HepG2 (cell line): ENCODE measurements around the gene CADPS. TPM values are rescaled to one million over a fixed set of nuclear protein-coding genes. Genes with fewer than 3 reads are reported as not detected.

Source experiments
- ATAC-seq: fragments of 200-7000 bp; cut with Tn5 transposase; 3 replicates; pipeline ENCODE4 v1.9.1; 2020; ENCODE audit warnings: mild to moderate bottlenecking, moderate library complexity
- BruUV-seq: library from RNA; stranded (reverse); fragments of 400-500 nt; replicated peaks from 2 replicates; lab custom pipeline; 2021; lab: Mats Ljungman, UMichigan
- CTCF ChIA-PET: fragments of 300-600 bp; formaldehyde crosslinking; extraction: SDS; loops from one replicate; lab custom pipeline; 2021; ENCODE audit warnings: low total read pairs, inconsistent platforms, low intra/inter-chr PET ratio; lab: Yijun Ruan, JAX
- POLR2A ChIA-PET: fragments of 350-600 bp; sonication (Branson Sonifier 250); formaldehyde crosslinking; loops from one replicate; lab custom pipeline; 2020; ENCODE audit warnings: antibody characterized with exemption, inconsistent platforms; lab: Yijun Ruan, JAX
- DNase-seq: peaks from one replicate; pipeline ENCODE4 v3.0.0-alpha.2; 2015; ENCODE audit warnings: low spot score
- FAIRE-seq: peaks from 3 replicates; lab custom pipeline; 2011; peaks lifted over from hg19 to GRCh38; lab: Jason Lieb, UNC
- H2AFZ ChIP-seq: one replicate; pipeline ENCODE4 v1.6.1; 2011; ENCODE audit warnings: low read length, inconsistent platforms
- H3K27ac ChIP-seq: fragments of 300-600 bp; 3 replicates; pipeline ENCODE4 v1.8.0; 2011; ENCODE audit warnings: mixed run types, mild to moderate bottlenecking, mixed read lengths, low read length, inconsistent platforms; ENCODE audit not compliant: insufficient read depth; ENCODE audit errors: extremely low read length
- H3K27me3 ChIP-seq, 2 experiments: fragments of 200-600 bp in 1 of 2; 2 replicates in 1 of 2; 3 replicates in 1 of 2; pipeline versions ENCODE4 v1.6.0 to v1.8.0; 2011; ENCODE audit warnings: low read length in 2 of 2, mild to moderate bottlenecking in 2 of 2, moderate library complexity in 2 of 2, inconsistent platforms in 1 of 2; ENCODE audit not compliant: insufficient read depth in 2 of 2, control insufficient read depth in 1 of 2
- H3K36me3 ChIP-seq, 2 experiments: fragments of 200-600 bp in 1 of 2; replicated peaks in 1 of 2; 2 replicates in 1 of 2; 3 replicates in 1 of 2; pipeline versions ENCODE4 v1.5.1 to v1.8.0; 2011; ENCODE audit warnings: low read length in 2 of 2, inconsistent platforms in 1 of 2; ENCODE audit not compliant: insufficient read depth in 2 of 2, control insufficient read depth in 1 of 2
- H3K4me1 ChIP-seq: 2 replicates; pipeline ENCODE4 v1.5.1; 2012; ENCODE audit warnings: low read length, inconsistent platforms; ENCODE audit not compliant: insufficient read depth
- H3K4me2 ChIP-seq: 2 replicates; pipeline ENCODE4 v1.6.0; 2011; ENCODE audit warnings: low read depth, low read length, inconsistent platforms
- H3K4me3 ChIP-seq, 3 experiments: fragments of 200-600 bp in 1 of 3; sonication (generic), shearing (Covaris generic) in 1 of 3; replicated peaks in 1 of 3; 2 replicates each; pipeline ENCODE4 v1.5.1; 2011 to 2016; ENCODE audit warnings: low read length in 3 of 3, inconsistent platforms in 2 of 3, low read depth in 2 of 3, mild to moderate bottlenecking in 2 of 3, control low read depth in 1 of 3, mixed read lengths in 1 of 3; ENCODE audit not compliant: insufficient read depth in 1 of 3
- H3K79me2 ChIP-seq: one replicate; pipeline ENCODE4 v1.6.1; 2011; ENCODE audit warnings: low read length, inconsistent platforms; ENCODE audit not compliant: insufficient read depth
- H3K9ac ChIP-seq: 2 replicates; pipeline ENCODE4 v1.6.0; 2011; ENCODE audit warnings: mild to moderate bottlenecking, low read depth, low read length, inconsistent platforms; ENCODE audit not compliant: insufficient read depth
- H3K9me3 ChIP-seq: 2 replicates; pipeline ENCODE4 v1.5.1; 2012; ENCODE audit warnings: mild to moderate bottlenecking, low read length
- H4K20me1 ChIP-seq: 2 replicates; pipeline ENCODE4 v1.6.0; 2011; ENCODE audit warnings: inconsistent platforms, mild to moderate bottlenecking, low read length, moderate library complexity; ENCODE audit not compliant: insufficient read depth
- BCLAF1 ChIP-seq: fragments of 450-650 bp; IDR thresholded peaks from 2 replicates; pipeline ENCODE4 v1.6.1; 2017; ENCODE audit warnings: mild to moderate bottlenecking
- HMGXB4 ChIP-seq, 2 experiments: sonication (generic) in 1 of 2; formaldehyde crosslinking in 1 of 2; IDR thresholded peaks; 2 replicates each; pipeline versions ENCODE4 v1.4.0 to v1.6.1; 2018 to 2020; ENCODE audit warnings: missing genetic modification reagents in 2 of 2, borderline replicate concordance in 1 of 2, low read depth in 1 of 2, mild to moderate bottlenecking in 1 of 2, missing biosample characterization in 1 of 2
- HOXA9 ChIP-seq: sonication (generic); formaldehyde crosslinking; IDR thresholded peaks from 2 replicates; pipeline ENCODE4 v1.8.1; 2022; ENCODE audit warnings: missing genetic modification reagents, mild to moderate bottlenecking, moderate library complexity, borderline replicate concordance
- KAT7 ChIP-seq: IDR thresholded peaks from 2 replicates; pipeline ENCODE4 v1.6.1; 2018; ENCODE audit warnings: borderline replicate concordance, missing compliant biosample characterization
- REXO4 ChIP-seq: sonication (generic); formaldehyde crosslinking; IDR thresholded peaks from 2 replicates; pipeline ENCODE4 v1.8.0; 2022; ENCODE audit warnings: missing genetic modification reagents, mild to moderate bottlenecking, borderline replicate concordance
- RFXAP ChIP-seq: sonication (generic); formaldehyde crosslinking; IDR thresholded peaks from 2 replicates; pipeline ENCODE4 v1.4.0; 2020; ENCODE audit warnings: missing genetic modification reagents, borderline replicate concordance
- SNRNP70 ChIP-seq: fragments of 200-400 bp; formaldehyde crosslinking; IDR thresholded peaks from 2 replicates; pipeline ENCODE4 v1.6.1; 2017; ENCODE audit warnings: mild to moderate bottlenecking, low read depth, low read length, moderate library complexity
- ZBTB25 ChIP-seq: IDR thresholded peaks from 2 replicates; pipeline ENCODE4 v1.6.1; 2018; ENCODE audit warnings: missing genetic modification reagents
- ZNF234 ChIP-seq: sonication (generic); formaldehyde crosslinking; conservative IDR thresholded peaks from 2 replicates; pipeline ENCODE4 v1.5.1; 2020; ENCODE audit warnings: mild to moderate bottlenecking, missing genetic modification reagents
- ZNF296 ChIP-seq: sonication (generic); formaldehyde crosslinking; conservative IDR thresholded peaks from 2 replicates; pipeline ENCODE4 v1.5.0; 2020; ENCODE audit warnings: mild to moderate bottlenecking, missing genetic modification reagents
- ZNF557 ChIP-seq: sonication (generic); formaldehyde crosslinking; IDR thresholded peaks from 2 replicates; pipeline ENCODE4 v1.4.0; 2020; ENCODE audit warnings: missing genetic modification reagents
- ZSCAN5A ChIP-seq: sonication (generic); formaldehyde crosslinking; IDR thresholded peaks from 2 replicates; pipeline ENCODE4 v1.8.0; 2022; ENCODE audit warnings: mild to moderate bottlenecking, missing genetic modification reagents, borderline replicate concordance
- WGBS: methylation state at CpG from one replicate; pipeline ENCODE4 v1.1.6; 2017; ENCODE audit warnings: low lambda C conversion rate; 5-methylcytosine and 5-hydroxymethylcytosine counted together
- in situ Hi-C: cut with HindIII; loops from 2 replicates; pipeline ENCODE4 v1.10.0; 2017; ENCODE audit warnings: low pct_unique_long_range_greater_than_20kb; ENCODE audit not compliant: extremely low pct_ligation_motif_present
- intact Hi-C: fragments of 100-400 bp; cut with micrococcal nuclease; formaldehyde crosslinking; loops from one replicate; pipeline ENCODE4 v1.10.0; 2022; ENCODE audit not compliant: unreplicated experiment
- polyA plus RNA-seq, 8 experiments: library from polyadenylated mRNA; depleted of rRNA in 3 of 8; stranded (reverse) in 7 of 8; unstranded in 1 of 8; fragments of >200 nt; fragmentation: Illumina TruSeq in 4 of 8; extraction: Trizol in 4 of 8; gene quantifications; 2 replicates each; pipeline versions ENCODE4 v1.2.1 to v1.2.3, GENCODE V29; 2011 to 2016; ENCODE audit warnings: low read depth in 4 of 8, missing spikeins in 1 of 8, mixed read lengths in 1 of 8; ENCODE audit not compliant: insufficient read depth in 1 of 8
- total RNA-seq, 5 experiments: library from RNA; depleted of rRNA; stranded (reverse); fragments of >200 nt; fragmentation: Illumina TruSeq; extraction: Trizol; gene quantifications; 2 replicates each; pipeline ENCODE4 v1.2.3, GENCODE V29; 2016; ENCODE audit warnings: low read depth in 1 of 5

CADPS gene
- total and polyA plus RNA-seq, 2 of the 13 experiments (the other 11 are each of a cell fraction or from before 2014, with no cell fraction given): not detected

GRCh38 chr3:62655691-62656063, 219.5 kb downstream of the CADPS start (continued):
- TF ChIP-seq ZSCAN5A (no peak), HMGXB4 (CRISPR knock-in tag; IDR thresholded peaks at IDR 0.05; ENCODE audit: borderline replicate concordance in 1 of 2, low read depth in 1 of 2) (no peak), BCLAF1 (no peak)

- ChIA-PET CTCF (no interaction called here), POLR2A (no interaction called here)
- H3K9me3 ChIP-seq: no peaks in the 10 kb centered on the region
- no peak for DNase-seq
- no peak overlapping the region for H2AFZ ChIP-seq
- no peak overlapping the region for H3K4me2 ChIP-seq
- no peak overlapping the region for H3K4me3 ChIP-seq
- no peak for ATAC-seq
- no peak overlapping the region for H3K27ac ChIP-seq
- intact Hi-C loops (no loop called here), in situ Hi-C loops (no loop called here)
- no peaks in the 10 kb centered on the region for H4K20me1 ChIP-seq
- TF ChIP-seq ZNF234: no peak
- TF ChIP-seq ZNF557 (CRISPR knock-in tag): no peak
- TF ChIP-seq SNRNP70: no peak
- no peak for TF ChIP-seq REXO4 (CRISPR knock-in tag)
- TF ChIP-seq HOXA9 (CRISPR knock-in tag): no peak
- no peak for TF ChIP-seq RFXAP (CRISPR knock-in tag)
- TF ChIP-seq ZBTB25 (CRISPR knock-in tag): no peak
- TF ChIP-seq ZNF296 (CRISPR knock-in tag): no peak
- TF ChIP-seq KAT7 (CRISPR knock-in tag): no peak
- FAIRE-seq: no peak
- 0 out of 5 replicates have a peak, but pooled peaks cover 0 to 7% of the 10 kb centered on the region in 2 experiments for H3K27me3 ChIP-seq
- no peak overlapping the region for H3K9ac ChIP-seq
- WGBS: 3% methylated on average over 2 of the region's 2 CpGs
- no TSS peak for BruUV-seq
- no peaks in the 10 kb centered on the region for H3K36me3 ChIP-seq
- H3K4me1 ChIP-seq: no peaks in the 10 kb centered on the region
- no peaks in the 10 kb centered on the region for H3K79me2 ChIP-seq
These were observed 220.0 kb downstream of the CADPS start for GRCh38 chr3:62655056-62655690.
